HCT116 (cell line): Measurements from ENCODE around the gene DIP2C. TPM values are rescaled to one million over a fixed set of nuclear protein-coding genes. Genes with fewer than 3 reads are reported as not detected.

Experiments used
- ATAC-seq: fragments of 200-7000 bp; cut with Tn5 transposase; 2 replicates; pipeline ENCODE4 v1.9.1; 2020; ENCODE audit warnings: mild to moderate bottlenecking, moderate library complexity
- BruUV-seq: library from RNA; stranded (reverse); fragments of 400-500 nt; replicated peaks from 2 replicates; lab custom pipeline; 2021; lab: Mats Ljungman, UMichigan
- CTCF ChIA-PET: fragments of 300-600 bp; sonication (Branson Sonifier 250); formaldehyde crosslinking; loops from one replicate; lab custom pipeline; 2021; ENCODE audit warnings: antibody characterized with exemption; lab: Charles Lee
- POLR2A ChIA-PET: fragments of 300-600, 350-600 bp; sonication (Branson Sonifier 250); formaldehyde crosslinking; loops from one replicate; lab custom pipeline; 2021; ENCODE audit warnings: antibody characterized with exemption; lab: Charles Lee
- RAD21 ChIA-PET, 2 experiments: fragments of 300-600 bp; sonication (Branson Sonifier 250); formaldehyde crosslinking; loops; one replicate each; lab custom pipeline; 2023; ENCODE audit warnings: low total read pairs in 2 of 2; ENCODE audit not compliant: uncharacterized antibody in 2 of 2, unreplicated experiment in 2 of 2, low non-redundant PET in 1 of 2; lab: Charles Lee
- DNase-seq: peaks from one replicate; pipeline ENCODE4 v3.0.0-alpha.2; 2010; ENCODE audit warnings: low read depth, low spot score
- H2AFZ ChIP-seq: fragments of 200-600 bp; shearing (Covaris generic), sonication (generic); 2 replicates; pipeline ENCODE4 v1.6.1; 2017; ENCODE audit warnings: low read depth, mixed run types, mixed read lengths, antibody characterized with exemption, low read length; ENCODE audit not compliant: poor library complexity, severe bottlenecking
- H3K27ac ChIP-seq: 2 replicates; pipeline ENCODE4 v1.5.1; 2012; ENCODE audit warnings: low read depth, low read length
- H3K27me3 ChIP-seq: fragments of 200-600 bp; sonication (generic); 2 replicates; pipeline ENCODE4 v1.6.1; 2016; ENCODE audit warnings: mixed run types, low read length, mixed read lengths; ENCODE audit not compliant: insufficient read depth
- H3K36me3 ChIP-seq, 2 experiments: fragments of 200-500 bp in 1 of 2; fragments of 200-600 bp in 1 of 2; sonication (Bioruptor generic) in 1 of 2; sonication (generic) in 1 of 2; 2 replicates each; pipeline versions ENCODE4 v1.5.1 to v1.6.1; 2014 to 2016; ENCODE audit warnings: low read length in 2 of 2, inconsistent platforms in 1 of 2, mixed read lengths in 1 of 2, mixed run types in 1 of 2; ENCODE audit not compliant: insufficient read depth in 2 of 2, control insufficient read depth in 1 of 2
- H3K4me1 ChIP-seq, 2 experiments: fragments of 200-600 bp in 1 of 2; sonication (generic) in 1 of 2; 2 replicates each; pipeline versions ENCODE4 v1.5.1 to v1.6.1; 2012 to 2017; ENCODE audit warnings: low read length in 2 of 2, inconsistent platforms in 1 of 2, mild to moderate bottlenecking in 1 of 2, mixed read lengths in 1 of 2, mixed run types in 1 of 2, moderate library complexity in 1 of 2; ENCODE audit not compliant: insufficient read depth in 2 of 2, control insufficient read depth in 1 of 2
- H3K4me2 ChIP-seq: fragments of 200-600 bp; sonication (generic); 2 replicates; pipeline ENCODE4 v1.6.1; 2017; ENCODE audit warnings: mixed run types, low read length, mixed read lengths
- H3K4me3 ChIP-seq, 2 experiments: fragments of 200-600 bp in 1 of 2; sonication (generic) in 1 of 2; replicated peaks in 1 of 2; 2 replicates each; pipeline ENCODE4 v1.5.1; 2011 to 2016; ENCODE audit warnings: low read length in 2 of 2, control low read depth in 1 of 2, low read depth in 1 of 2, mild to moderate bottlenecking in 1 of 2, mixed read lengths in 1 of 2, mixed run types in 1 of 2
- H3K79me2 ChIP-seq: fragments of 200-600 bp; sonication (generic); 2 replicates; pipeline ENCODE4 v1.6.1; 2017; ENCODE audit warnings: mild to moderate bottlenecking, mixed run types, low read length, moderate library complexity, mixed read lengths; ENCODE audit not compliant: insufficient read depth
- H3K9ac ChIP-seq: fragments of 200-600 bp; sonication (generic); 2 replicates; pipeline ENCODE4 v1.6.1; 2016; ENCODE audit warnings: low read length, mixed read lengths
- H3K9me2 ChIP-seq: fragments of 200-600 bp; sonication (generic), shearing (Covaris generic); 2 replicates; pipeline ENCODE4 v1.6.1; 2017; ENCODE audit warnings: mixed run types, mild to moderate bottlenecking, moderate library complexity; ENCODE audit not compliant: insufficient read depth
- H3K9me3 ChIP-seq, 2 experiments: fragments of 200-500 bp in 1 of 2; fragments of 200-600 bp in 1 of 2; sonication (Bioruptor generic) in 1 of 2; sonication (generic) in 1 of 2; 2 replicates each; pipeline ENCODE4 v1.6.1; 2014 to 2017; ENCODE audit warnings: low read length in 2 of 2, mixed read lengths in 2 of 2, inconsistent platforms in 1 of 2, low read depth in 1 of 2, mild to moderate bottlenecking in 1 of 2, mixed run types in 1 of 2, moderate library complexity in 1 of 2; ENCODE audit not compliant: control insufficient read depth in 1 of 2, insufficient read depth in 1 of 2
- H4K20me1 ChIP-seq: fragments of 200-600 bp; sonication (generic), shearing (Covaris generic); 2 replicates; pipeline ENCODE4 v1.6.1; 2017; ENCODE audit warnings: mixed run types, mild to moderate bottlenecking, moderate library complexity; ENCODE audit not compliant: insufficient read depth
- CBX3 ChIP-seq: IDR thresholded peaks from 2 replicates; pipeline ENCODE4 v1.6.1; 2012; ENCODE audit warnings: low read depth
- ELF1 ChIP-seq: IDR thresholded peaks from 2 replicates; pipeline ENCODE4 v1.6.1; 2012; ENCODE audit warnings: low read depth, borderline replicate concordance
- EZH2 ChIP-seq: fragments of 200-600 bp; sonication (generic); IDR thresholded peaks from 2 replicates; pipeline ENCODE4 v1.6.1; 2017; ENCODE audit warnings: antibody characterized with exemption, mixed run types
- EZH2phosphoT487 ChIP-seq: fragments of 200-600 bp; IDR thresholded peaks from 2 replicates; pipeline ENCODE4 v1.6.1; 2018; ENCODE audit warnings: antibody characterized with exemption, borderline replicate concordance
- RAD21 ChIP-seq: IDR thresholded peaks from 2 replicates; pipeline ENCODE4 v1.6.1; 2012; ENCODE audit warnings: low read depth, mild to moderate bottlenecking
- SIN3A ChIP-seq: IDR thresholded peaks from 2 replicates; pipeline ENCODE4 v1.6.1; 2012; ENCODE audit warnings: low read depth
- SP1 ChIP-seq: IDR thresholded peaks from 2 replicates; pipeline ENCODE4 v1.6.1; 2012; ENCODE audit warnings: low read depth
- TCF7L2 ChIP-seq: IDR thresholded peaks from 2 replicates; pipeline ENCODE4 v1.7.0; 2011; ENCODE audit warnings: borderline replicate concordance, inconsistent platforms; ENCODE audit not compliant: insufficient read depth, insufficient read length; ENCODE audit errors: extremely low read depth
- ZBTB33 ChIP-seq: IDR thresholded peaks from 2 replicates; pipeline ENCODE4 v1.6.1; 2011; ENCODE audit warnings: mild to moderate bottlenecking, low read length, moderate library complexity; ENCODE audit not compliant: insufficient replicate concordance; ENCODE audit errors: extremely low read depth
- ZNF274 ChIP-seq: fragments of 200-500 bp; sonication (Bioruptor generic); IDR thresholded peaks from 2 replicates; pipeline ENCODE4 v1.6.1; 2014; ENCODE audit warnings: mild to moderate bottlenecking, low read depth, low read length, inconsistent platforms
- intact Hi-C: fragments of 100-400 bp; cut with micrococcal nuclease; formaldehyde crosslinking; loops from 2 replicates; pipeline ENCODE4 v1.10.0; 2022
- total RNA-seq: library from RNA; stranded (reverse); gene quantifications from one replicate; pipeline ENCODE4 v1.2.1, GENCODE V29; 2021; ENCODE audit not compliant: unreplicated experiment
- TF ChIP-seq, protein P1 (sequence below): IDR thresholded peaks from 2 replicates; pipeline ENCODE4 v1.6.1; 2012; ENCODE audit warnings: low read depth
- TF ChIP-seq, protein P2 (sequence below): IDR thresholded peaks from 2 replicates; pipeline ENCODE4 v1.6.1; 2012

DIP2C gene
- total RNA-seq, 1 experiment from 2014 or later: 15.4 TPM

- Histone ChIP-seq H3K4me3 (no peak overlapping the region), H3K9me2 (no peaks in the 10 kb centered on the region), H3K4me1 (peaks cover 0 to 8% of the 10 kb centered on the region in 2 experiments; a peak in 3 of 4 replicates), H3K9ac (no peak overlapping the region), H3K27me3 (no peaks in the 10 kb centered on the region)
- no peak for ATAC-seq
- BruUV-seq: no TSS peak
- RAD21 ChIA-PET: no interaction called here
- TF ChIP-seq RAD21 (no peak), CBX3 (no peak), EZH2phosphoT487 (no peak), EZH2 (no peak), TCF7L2 (no peak), SIN3A (no peak), ZBTB33 (no peak), ZNF274 (no peak), ELF1 (no peak), SP1 (no peak)
- TF ChIP-seq, protein P1, sequence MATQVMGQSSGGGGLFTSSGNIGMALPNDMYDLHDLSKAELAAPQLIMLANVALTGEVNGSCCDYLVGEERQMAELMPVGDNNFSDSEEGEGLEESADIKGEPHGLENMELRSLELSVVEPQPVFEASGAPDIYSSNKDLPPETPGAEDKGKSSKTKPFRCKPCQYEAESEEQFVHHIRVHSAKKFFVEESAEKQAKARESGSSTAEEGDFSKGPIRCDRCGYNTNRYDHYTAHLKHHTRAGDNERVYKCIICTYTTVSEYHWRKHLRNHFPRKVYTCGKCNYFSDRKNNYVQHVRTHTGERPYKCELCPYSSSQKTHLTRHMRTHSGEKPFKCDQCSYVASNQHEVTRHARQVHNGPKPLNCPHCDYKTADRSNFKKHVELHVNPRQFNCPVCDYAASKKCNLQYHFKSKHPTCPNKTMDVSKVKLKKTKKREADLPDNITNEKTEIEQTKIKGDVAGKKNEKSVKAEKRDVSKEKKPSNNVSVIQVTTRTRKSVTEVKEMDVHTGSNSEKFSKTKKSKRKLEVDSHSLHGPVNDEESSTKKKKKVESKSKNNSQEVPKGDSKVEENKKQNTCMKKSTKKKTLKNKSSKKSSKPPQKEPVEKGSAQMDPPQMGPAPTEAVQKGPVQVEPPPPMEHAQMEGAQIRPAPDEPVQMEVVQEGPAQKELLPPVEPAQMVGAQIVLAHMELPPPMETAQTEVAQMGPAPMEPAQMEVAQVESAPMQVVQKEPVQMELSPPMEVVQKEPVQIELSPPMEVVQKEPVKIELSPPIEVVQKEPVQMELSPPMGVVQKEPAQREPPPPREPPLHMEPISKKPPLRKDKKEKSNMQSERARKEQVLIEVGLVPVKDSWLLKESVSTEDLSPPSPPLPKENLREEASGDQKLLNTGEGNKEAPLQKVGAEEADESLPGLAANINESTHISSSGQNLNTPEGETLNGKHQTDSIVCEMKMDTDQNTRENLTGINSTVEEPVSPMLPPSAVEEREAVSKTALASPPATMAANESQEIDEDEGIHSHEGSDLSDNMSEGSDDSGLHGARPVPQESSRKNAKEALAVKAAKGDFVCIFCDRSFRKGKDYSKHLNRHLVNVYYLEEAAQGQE: no peak
- TF ChIP-seq, protein P2, sequence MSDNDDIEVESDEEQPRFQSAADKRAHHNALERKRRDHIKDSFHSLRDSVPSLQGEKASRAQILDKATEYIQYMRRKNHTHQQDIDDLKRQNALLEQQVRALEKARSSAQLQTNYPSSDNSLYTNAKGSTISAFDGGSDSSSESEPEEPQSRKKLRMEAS: no peak
- TF ChIP-seq, all 23 proteins: peak for 0
- Histone ChIP-seq H3K36me3 (no peaks in the 10 kb centered on the region), H3K9me3 (no peaks in the 10 kb centered on the region), H3K27ac (no peak overlapping the region), H2AFZ (no peak overlapping the region), H3K4me2 (no peak overlapping the region), H4K20me1 (no peaks in the 10 kb centered on the region), H3K79me2 (peaks cover 34% of the 10 kb centered on the region)
- DNase-seq: no peak
- POLR2A ChIA-PET: no interaction called here
- CTCF ChIA-PET: no interaction called here
- intact Hi-C loops: no loop called here
Measured at GRCh38 chr10:681670-682318, 7.7 kb downstream of the DIP2C start.
